Parathyroid adenoma (tissue), 2 donors: ENCODE results near the gene BMPR2.

Source experiments
- H2AFZ ChIP-seq: fragments of 300-600 bp; sonication (generic); one replicate; pipeline ENCODE4 v1.7.0; 2017; ENCODE audit warnings: antibody characterized with exemption, mild to moderate bottlenecking
- H3K27ac ChIP-seq: fragments of 300-600 bp; sonication (generic); one replicate; pipeline ENCODE4 v1.7.0; 2017
- H3K27me3 ChIP-seq: fragments of 300-600 bp; sonication (generic); one replicate; pipeline ENCODE4 v1.7.0; 2017; ENCODE audit warnings: low read length; ENCODE audit not compliant: control insufficient read depth, insufficient read depth
- H3K36me3 ChIP-seq: fragments of 300-600 bp; sonication (generic); one replicate; pipeline ENCODE4 v1.7.0; 2017; ENCODE audit warnings: low read length; ENCODE audit not compliant: control insufficient read depth, insufficient read depth
- H3K4me1 ChIP-seq: fragments of 300-600 bp; sonication (generic); one replicate; pipeline ENCODE4 v1.7.0; 2017; ENCODE audit warnings: control low read depth
- H3K4me2 ChIP-seq: fragments of 300-600 bp; sonication (generic); one replicate; pipeline ENCODE4 v1.7.0; 2017; ENCODE audit warnings: low read length
- H3K4me3 ChIP-seq: fragments of 300-600 bp; sonication (generic); one replicate; pipeline ENCODE4 v1.7.0; 2017; ENCODE audit warnings: low read depth, low read length
- H3K79me2 ChIP-seq: fragments of 300-600 bp; sonication (generic); one replicate; pipeline ENCODE4 v1.7.0; 2017; ENCODE audit warnings: control low read depth
- H3K9ac ChIP-seq: fragments of 300-600 bp; sonication (generic); one replicate; pipeline ENCODE4 v1.7.0; 2017; ENCODE audit warnings: mild to moderate bottlenecking
- H3K9me3 ChIP-seq: fragments of 300-600 bp; sonication (generic); one replicate; pipeline ENCODE4 v1.7.0; 2017; ENCODE audit warnings: low read length; ENCODE audit not compliant: control insufficient read depth
- TF ChIP-seq, protein P1 (sequence below): fragments of 300-600 bp; sonication (generic); IDR thresholded peaks from one replicate; pipeline ENCODE4 v1.7.0; 2017; ENCODE audit warnings: antibody characterized with exemption, mild to moderate bottlenecking
- donor health status: primary hyperparathyroidism.

BMPR2 gene

DNA sequence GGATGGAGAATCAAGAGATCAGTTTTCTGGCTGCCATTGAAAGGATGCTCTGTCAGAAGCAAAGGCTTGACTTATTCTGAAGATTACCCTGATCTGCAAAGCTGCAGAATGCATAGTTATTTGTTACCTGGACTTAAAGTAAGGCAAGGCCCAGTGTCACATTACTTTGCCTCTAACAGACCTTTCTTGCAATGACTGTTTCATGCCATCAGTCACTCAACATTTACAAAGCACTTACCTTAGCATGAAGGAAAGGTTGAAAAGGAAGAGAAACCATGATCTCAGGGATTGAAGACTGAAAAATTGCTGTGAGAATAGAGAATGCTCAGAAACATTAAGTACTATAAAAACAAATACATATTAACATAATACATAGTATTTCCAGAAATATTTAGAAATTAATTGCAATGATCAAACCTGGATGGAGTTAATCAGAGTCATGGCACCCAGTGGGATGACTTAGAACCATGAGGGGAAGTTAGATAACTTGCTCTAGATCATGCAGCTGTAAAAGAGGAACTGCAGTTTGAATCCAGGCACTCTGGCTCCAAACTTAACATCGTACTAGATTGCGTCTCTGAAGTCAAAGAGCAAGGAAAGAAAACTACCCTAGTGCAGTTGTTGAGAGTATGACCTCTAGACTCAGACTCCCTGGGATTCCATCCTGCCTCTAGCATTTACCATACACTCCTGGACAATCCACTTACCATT lies 232.2 kb downstream of the BMPR2 start:
- Histone ChIP-seq H3K9ac (no peak overlapping the region), H3K27me3 (no peaks in the 10 kb centered on the region), H3K9me3 (no peaks in the 10 kb centered on the region), H3K4me3 (no peak overlapping the region), H3K27ac (no peak overlapping the region), H2AFZ (no peak overlapping the region), H3K79me2 (no peaks in the 10 kb centered on the region), H3K4me2 (no peak overlapping the region), H3K36me3 (no peaks in the 10 kb centered on the region), H3K4me1 (no peaks in the 10 kb centered on the region)
- TF ChIP-seq, protein P1, sequence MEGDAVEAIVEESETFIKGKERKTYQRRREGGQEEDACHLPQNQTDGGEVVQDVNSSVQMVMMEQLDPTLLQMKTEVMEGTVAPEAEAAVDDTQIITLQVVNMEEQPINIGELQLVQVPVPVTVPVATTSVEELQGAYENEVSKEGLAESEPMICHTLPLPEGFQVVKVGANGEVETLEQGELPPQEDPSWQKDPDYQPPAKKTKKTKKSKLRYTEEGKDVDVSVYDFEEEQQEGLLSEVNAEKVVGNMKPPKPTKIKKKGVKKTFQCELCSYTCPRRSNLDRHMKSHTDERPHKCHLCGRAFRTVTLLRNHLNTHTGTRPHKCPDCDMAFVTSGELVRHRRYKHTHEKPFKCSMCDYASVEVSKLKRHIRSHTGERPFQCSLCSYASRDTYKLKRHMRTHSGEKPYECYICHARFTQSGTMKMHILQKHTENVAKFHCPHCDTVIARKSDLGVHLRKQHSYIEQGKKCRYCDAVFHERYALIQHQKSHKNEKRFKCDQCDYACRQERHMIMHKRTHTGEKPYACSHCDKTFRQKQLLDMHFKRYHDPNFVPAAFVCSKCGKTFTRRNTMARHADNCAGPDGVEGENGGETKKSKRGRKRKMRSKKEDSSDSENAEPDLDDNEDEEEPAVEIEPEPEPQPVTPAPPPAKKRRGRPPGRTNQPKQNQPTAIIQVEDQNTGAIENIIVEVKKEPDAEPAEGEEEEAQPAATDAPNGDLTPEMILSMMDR: no peak

DNA sequence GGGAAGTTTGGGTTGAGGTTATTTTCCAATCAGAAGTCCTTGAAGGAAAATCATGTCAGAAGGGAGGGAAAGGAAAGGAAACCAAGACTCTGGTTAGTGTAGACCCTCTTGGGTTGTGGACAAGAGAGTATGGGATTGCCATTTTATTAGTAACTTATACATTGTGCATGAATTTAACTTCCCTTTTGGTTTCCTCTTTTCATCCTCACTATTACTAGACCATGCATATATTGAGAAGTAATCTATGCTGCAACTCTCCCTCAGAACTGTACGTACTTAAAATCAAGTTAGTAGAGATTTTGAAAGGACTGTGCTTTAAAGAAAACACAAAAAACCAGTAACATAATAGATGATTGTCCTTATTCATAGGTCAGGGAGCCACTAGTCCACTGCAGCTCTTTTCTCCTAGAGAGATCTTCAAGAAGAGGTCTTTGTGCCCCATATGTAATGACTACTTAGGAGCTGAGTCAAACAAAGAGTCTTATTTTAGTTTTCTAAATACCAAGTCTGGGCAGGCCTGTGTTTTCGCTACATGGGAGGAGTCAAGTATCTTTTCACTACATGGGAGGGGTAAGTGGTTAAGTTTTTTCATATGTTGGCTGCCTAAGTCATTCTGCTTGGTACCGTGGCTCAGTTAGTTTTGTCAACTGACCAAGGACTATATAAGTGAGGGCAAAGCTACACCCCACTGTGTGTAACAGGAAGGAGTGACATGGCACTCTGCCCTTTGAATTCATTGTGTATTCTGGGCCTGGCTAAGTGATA lies 233.4 kb downstream of the BMPR2 start:
- Histone ChIP-seq H3K36me3 (no peaks in the 10 kb centered on the region), H3K79me2 (no peaks in the 10 kb centered on the region), H3K27ac (no peak overlapping the region), H3K9ac (no peak overlapping the region), H3K27me3 (no peaks in the 10 kb centered on the region), H2AFZ (no peak overlapping the region), H3K9me3 (no peaks in the 10 kb centered on the region), H3K4me1 (no peaks in the 10 kb centered on the region), H3K4me2 (no peak overlapping the region), H3K4me3 (no peak overlapping the region)
- TF ChIP-seq, protein P1: no peak

DNA sequence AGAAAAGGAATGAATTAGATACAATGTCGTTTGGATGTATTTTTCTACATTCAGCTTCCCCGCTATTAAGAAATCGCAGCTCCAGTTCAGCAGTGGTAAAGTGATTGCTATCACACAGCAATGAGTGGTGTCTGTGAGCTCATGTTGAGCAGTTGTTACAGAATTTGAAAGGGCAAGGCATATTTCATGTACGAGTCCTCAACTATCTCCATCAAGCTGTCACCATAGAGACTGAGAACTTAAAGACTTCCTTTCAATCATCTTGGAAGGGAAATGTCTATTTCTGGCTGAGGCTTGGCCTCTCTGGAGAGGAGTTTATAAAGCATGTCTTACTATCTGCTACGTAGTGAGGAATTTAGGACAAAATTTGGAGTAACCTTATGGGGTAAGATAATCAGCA lies 234.3 kb downstream of the BMPR2 start:
- no peak overlapping the region for H3K4me2 ChIP-seq
- TF ChIP-seq, protein P1: no peak
- no peak overlapping the region for H3K4me3 ChIP-seq
- no peaks in the 10 kb centered on the region for H3K4me1 ChIP-seq
- H3K27ac ChIP-seq: no peak overlapping the region
- no peaks in the 10 kb centered on the region for H3K36me3 ChIP-seq
- H3K27me3 ChIP-seq: no peaks in the 10 kb centered on the region
- H3K9ac ChIP-seq: no peak overlapping the region
- H3K79me2 ChIP-seq: no peaks in the 10 kb centered on the region
- no peaks in the 10 kb centered on the region for H3K9me3 ChIP-seq
- no peak overlapping the region for H2AFZ ChIP-seq

DNA sequence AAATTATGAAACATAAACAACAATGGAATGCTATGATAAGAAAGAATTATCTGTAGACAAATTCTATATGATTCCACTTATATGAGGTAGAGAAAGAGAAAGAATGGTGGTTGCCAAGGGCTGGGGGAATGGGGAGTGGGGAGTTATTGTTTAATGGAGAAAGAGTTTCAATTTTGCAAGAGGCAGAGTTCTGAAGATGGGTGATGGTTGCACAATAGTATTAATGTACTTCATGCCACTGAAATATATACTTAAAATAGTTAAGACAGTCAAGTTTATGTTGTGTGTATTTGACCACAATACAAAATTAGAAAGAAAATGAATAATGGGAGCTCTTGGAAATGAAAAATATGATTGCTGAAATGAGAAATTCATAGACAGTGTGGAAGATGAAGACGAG lies 236.0 kb downstream of the BMPR2 start:
- Histone ChIP-seq H3K9ac (no peak overlapping the region), H3K4me3 (no peak overlapping the region), H3K36me3 (no peaks in the 10 kb centered on the region), H3K27ac (no peak overlapping the region), H3K9me3 (no peaks in the 10 kb centered on the region), H3K27me3 (no peaks in the 10 kb centered on the region), H3K4me2 (no peak overlapping the region), H2AFZ (no peak overlapping the region), H3K79me2 (no peaks in the 10 kb centered on the region), H3K4me1 (no peaks in the 10 kb centered on the region)
- TF ChIP-seq, protein P1: no peak
